HG03342 (cell line): ENCODE results near the gene MBOAT1.
"Not testable (repeated sequence)": the region's sequence is repeated elsewhere in the genome, so short reads cannot be mapped to it uniquely, and the experiment has no call there.

Experiments
- ATAC-seq: cut with Tn5 transposase; IDR thresholded peaks from one replicate; pipeline ENCODE4 v1.9.1; 2021; ENCODE audit warnings: mild to moderate bottlenecking, moderate library complexity; ENCODE audit not compliant: unreplicated experiment

Gene MBOAT1

GRCh38 chr6:20203561-20204511, 8.4 kb downstream of the MBOAT1 start:
- no peak for ATAC-seq

DNA sequence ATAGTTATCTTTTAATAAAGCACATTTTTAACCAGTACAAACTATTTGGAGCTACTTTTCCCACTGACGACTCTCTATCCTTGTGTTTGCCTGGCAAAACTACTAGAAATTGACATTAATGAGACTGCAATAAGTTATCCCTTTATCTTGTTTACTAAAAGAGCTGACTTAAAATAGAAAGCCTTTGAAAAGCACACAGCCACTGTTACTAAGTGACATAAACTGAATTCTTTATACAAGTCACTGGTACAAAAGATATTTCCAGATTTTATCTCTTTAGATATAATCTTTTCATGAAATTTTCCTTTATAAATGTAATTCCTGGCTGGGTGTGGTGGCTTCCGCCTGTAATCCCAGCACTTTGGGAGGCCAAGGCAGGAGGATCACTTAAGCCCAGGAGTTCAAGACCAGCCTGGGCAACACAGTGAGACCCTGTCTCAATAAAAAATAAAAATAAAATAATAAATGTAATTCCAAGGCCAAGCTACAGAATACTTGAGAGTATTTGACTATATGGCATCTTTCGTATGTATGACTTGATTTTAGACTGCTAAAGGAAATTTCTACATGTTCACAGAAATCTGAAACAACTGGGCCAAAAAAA, 9.5 kb downstream of the MBOAT1 start:
- no peak for ATAC-seq

- no peak for ATAC-seq
These were observed 10.0 kb downstream of the MBOAT1 start for GRCh38 chr6:20202324-20202658.

DNA sequence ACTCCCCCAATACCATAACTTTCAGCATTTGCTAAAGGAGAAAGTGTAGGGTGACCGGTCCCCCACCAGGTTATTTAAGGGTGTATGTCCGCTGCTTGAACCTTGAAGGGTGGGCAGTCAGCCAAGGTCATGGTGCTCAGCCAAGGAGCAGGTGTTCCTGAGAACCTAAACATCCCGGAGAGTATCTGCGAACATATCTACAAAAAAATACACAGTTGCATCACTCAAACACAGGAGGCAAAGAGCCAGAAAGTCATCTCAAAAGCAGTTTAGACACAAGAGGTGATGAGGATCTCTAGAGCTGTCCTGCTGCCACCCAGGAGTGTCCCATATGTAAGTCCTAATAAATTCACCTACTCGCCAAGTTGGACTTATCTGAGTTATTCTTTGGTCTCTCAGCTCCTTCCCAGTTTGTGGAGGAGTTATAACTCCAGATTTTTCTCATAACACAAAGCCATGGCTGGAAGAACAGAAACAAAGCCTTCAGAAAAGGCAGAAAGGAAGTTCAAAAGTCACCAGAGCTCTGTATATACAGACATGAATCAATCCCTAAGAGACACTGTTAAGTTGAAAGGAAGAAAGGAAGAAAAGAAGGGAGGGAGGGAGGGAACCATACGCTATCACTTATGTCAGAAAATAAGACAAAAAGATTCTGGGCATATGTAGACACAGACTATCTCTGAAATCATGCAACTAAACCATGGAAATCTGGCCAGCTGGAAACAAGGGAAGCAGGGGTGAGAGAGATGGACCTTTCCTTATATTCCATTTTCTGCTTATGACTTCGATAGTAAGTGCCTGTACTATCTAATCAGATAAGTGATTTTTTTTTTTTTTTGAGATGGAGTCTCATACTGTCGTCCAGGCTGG, 11.3 kb downstream of the MBOAT1 start:
- no peak for ATAC-seq

DNA sequence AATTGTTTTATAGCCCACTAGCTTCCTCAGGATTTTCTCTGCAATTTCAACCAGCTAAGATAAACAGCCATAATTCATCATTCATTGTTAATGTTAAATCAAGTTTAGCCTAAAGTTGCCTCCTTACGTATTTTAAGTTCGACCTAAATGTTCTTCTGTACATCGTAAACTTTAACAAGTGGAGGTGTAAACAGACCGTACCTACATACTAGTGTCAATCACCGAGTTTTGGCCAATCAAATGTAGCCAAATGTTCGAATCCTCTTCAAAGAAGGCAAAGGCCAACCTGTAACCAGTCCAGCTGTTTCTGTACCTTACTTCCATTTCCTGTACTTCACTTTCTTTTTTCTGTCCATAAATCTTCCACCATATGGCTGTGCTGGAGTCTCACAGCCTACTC, 13.5 kb downstream of the MBOAT1 start:
- ATAC-seq: no peak

- ATAC-seq: no peak
These were observed 14.0 kb downstream of the MBOAT1 start for GRCh38 chr6:20198156-20198774.

GRCh38 chr6:20197251-20197650, 15.0 kb downstream of the MBOAT1 start:
- ATAC-seq: no peak

DNA sequence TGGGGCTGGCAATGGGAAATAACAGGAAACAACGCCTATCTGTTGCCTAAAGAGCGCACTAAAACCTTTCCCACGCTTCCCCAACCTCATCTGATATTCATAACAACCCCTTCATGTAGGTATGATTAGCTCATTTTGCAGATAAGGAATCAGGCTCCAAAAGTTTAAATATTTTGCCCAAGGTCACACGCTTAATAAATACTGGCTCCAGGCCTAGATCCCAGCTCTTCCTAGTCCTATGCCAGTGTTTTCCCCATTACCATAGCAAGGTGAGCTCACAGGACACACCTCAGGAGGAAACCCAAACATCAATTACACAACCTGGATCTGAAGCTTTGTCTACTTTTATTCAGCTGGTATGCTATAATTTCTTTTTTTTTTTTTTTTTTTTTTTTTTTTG, 19.6 kb downstream of the MBOAT1 start:
- no peak for ATAC-seq

DNA sequence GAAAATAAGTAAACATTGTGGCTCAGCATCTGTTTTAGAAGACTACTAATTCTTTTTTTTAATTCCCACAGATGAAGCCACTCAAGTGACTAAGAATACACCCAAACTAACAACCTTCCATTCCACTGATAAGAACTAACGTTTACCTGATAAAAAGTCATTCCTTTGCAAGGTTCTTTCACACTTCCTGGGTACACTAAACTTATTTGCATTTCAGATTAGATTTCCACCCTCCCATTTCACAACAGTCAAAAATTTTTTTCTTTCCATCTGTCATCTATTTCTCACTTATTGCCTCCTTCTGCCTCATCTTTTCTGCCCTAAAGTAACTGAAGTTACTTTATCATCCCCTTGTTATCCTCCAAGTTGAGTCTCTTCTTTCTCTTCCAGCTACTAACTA, 20.3 kb downstream of the MBOAT1 start:
- ATAC-seq: no peak

DNA sequence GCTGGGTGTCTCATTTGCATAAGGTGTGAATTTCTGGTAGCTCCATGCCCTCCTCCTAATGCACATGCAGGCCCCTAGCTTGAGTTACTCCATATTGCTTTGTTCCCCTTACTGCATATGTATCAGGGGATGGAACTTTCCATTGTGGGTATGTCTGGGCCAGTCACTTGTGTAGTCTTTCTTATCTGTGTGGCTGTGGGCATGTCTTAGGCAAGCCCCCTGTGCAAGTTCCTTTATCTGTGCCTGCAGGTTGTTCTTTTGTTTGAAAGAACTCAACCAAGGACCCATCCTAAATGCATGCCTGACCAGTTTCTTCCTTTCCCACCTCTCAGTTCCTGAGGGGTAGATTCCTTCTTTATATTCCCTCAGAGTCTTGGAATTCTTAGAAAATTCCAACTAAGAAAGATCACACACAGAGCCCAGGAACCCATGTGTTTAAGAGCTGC, 23.6 kb downstream of the MBOAT1 start:
- no peak for ATAC-seq

- ATAC-seq: no peak
These were observed 25.3 kb downstream of the MBOAT1 start for GRCh38 chr6:20186981-20187380.

DNA sequence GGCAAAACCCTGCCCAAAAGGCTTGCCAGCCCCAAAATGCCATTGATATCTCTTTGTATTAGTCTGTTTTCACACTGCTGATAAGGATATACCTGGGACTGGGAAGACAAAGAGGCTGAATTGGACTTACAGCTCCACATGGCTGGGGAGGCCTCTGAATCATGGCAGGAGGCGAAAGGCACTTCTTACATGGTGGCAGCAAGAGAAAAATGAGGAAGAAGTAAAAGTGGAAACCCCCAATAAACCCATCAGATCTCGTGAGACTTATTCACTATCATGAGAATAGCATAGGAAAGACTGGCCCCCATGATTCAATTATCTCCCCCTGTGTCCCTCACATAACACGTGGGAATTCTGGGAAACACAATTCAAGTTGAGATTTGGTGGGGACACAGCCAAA, 28.6 kb downstream of the MBOAT1 start:
- no peak for ATAC-seq

DNA sequence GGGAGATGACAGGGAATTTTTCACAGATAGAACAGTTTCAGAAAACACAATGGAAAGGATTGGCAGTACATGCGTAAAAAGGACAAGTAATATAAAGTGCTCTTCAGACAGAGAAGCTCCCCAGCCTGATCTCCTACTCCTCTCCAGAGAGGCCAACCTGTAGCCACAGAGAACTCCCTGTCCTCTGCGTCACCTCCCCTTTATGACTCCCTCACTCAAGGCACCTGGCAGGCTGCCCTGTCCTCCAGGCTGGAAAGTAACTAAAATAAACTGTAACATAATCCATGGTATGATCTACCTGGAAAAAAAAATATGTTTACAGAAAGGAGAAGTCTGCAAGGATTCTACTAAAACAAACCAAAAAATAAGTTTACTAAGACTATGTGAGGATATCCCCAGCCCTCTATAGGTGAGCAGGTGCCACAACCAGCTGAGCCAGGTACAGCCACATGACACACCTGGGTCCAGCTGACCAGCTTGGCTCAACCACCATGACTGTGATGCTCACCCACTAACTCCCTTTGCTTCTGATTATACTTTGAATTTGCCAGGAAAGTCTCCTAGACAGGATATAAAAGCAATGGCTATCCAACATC, 29.2 kb downstream of the MBOAT1 start:
- ATAC-seq: no peak

GRCh38 chr6:20182069-20182468, 30.2 kb downstream of the MBOAT1 start:
- ATAC-seq: no peak

GRCh38 chr6:20180935-20181334, 31.3 kb downstream of the MBOAT1 start:
- peak; percentile 62 for ATAC-seq

- ATAC-seq: not testable (repeated sequence)
These were observed 32.8 kb downstream of the MBOAT1 start for GRCh38 chr6:20179287-20180045.

GRCh38 chr6:20178327-20178726, 33.9 kb downstream of the MBOAT1 start:
- ATAC-seq: no peak

GRCh38 chr6:20175810-20176410, 36.4 kb downstream of the MBOAT1 start:
- no peak for ATAC-seq
